Neural progenitor cell (in vitro differentiated cells): Measurements from ENCODE around the gene TNFSF11. TPM values are rescaled to one million over a fixed set of nuclear protein-coding genes. Genes with fewer than 3 reads are reported as not detected.

Experiments
- DNase-seq: peaks from one replicate; pipeline ENCODE4 v3.0.0-alpha.2; 2016; ENCODE audit warnings: low spot score
- H2AFZ ChIP-seq: fragments of 200-600 bp; sonication (generic); replicated peaks from 2 replicates; pipeline ENCODE4 v1.6.1; 2016; ENCODE audit warnings: antibody characterized with exemption
- H3F3A ChIP-seq: fragments of 200-600 bp; sonication (generic); 2 replicates; pipeline ENCODE4 v1.6.1; 2016; ENCODE audit warnings: antibody characterized with exemption, low read depth
- H3K27ac ChIP-seq: fragments of 200-600 bp; sonication (generic); 2 replicates; pipeline ENCODE4 v1.5.1; 2016; ENCODE audit warnings: mild to moderate bottlenecking
- H3K27me3 ChIP-seq: fragments of 200-600 bp; sonication (generic); 2 replicates; pipeline ENCODE4 v1.6.1; 2016; ENCODE audit warnings: mild to moderate bottlenecking, moderate library complexity
- H3K36me3 ChIP-seq: fragments of 200-600 bp; sonication (generic); 2 replicates; pipeline ENCODE4 v1.5.1; 2016
- H3K4me1 ChIP-seq: fragments of 200-600 bp; sonication (generic); 2 replicates; pipeline ENCODE4 v1.6.1; 2016; ENCODE audit warnings: mixed run types
- H3K4me2 ChIP-seq: fragments of 200-600 bp; sonication (generic); 2 replicates; pipeline ENCODE4 v1.6.1; 2016
- H3K4me3 ChIP-seq: fragments of 200-600 bp; sonication (generic); 2 replicates; pipeline ENCODE4 v1.5.1; 2016
- H3K79me2 ChIP-seq: fragments of 200-600 bp; sonication (generic); 2 replicates; pipeline ENCODE4 v1.6.1; 2016; ENCODE audit warnings: low read depth
- H3K9ac ChIP-seq: fragments of 200-600 bp; sonication (generic); 2 replicates; pipeline ENCODE4 v1.6.1; 2016
- H3K9me3 ChIP-seq: fragments of 200-600 bp; sonication (generic); 2 replicates; pipeline ENCODE4 v1.5.1; 2016; ENCODE audit warnings: low read depth
- H4K20me1 ChIP-seq: fragments of 200-600 bp; sonication (generic); 2 replicates; pipeline ENCODE4 v1.6.1; 2016; ENCODE audit warnings: low read depth
- H3K27ac Mint-ChIP-seq: 3 replicates; pipeline ENCODE4 v1.8.0; 2021; ENCODE audit warnings: mixed read lengths
- H3K27me3 Mint-ChIP-seq: 2 replicates; pipeline ENCODE4 v1.8.0; 2022; ENCODE audit warnings: low read depth, mild to moderate bottlenecking, inconsistent platforms, moderate library complexity, mixed read lengths; ENCODE audit not compliant: insufficient read depth
- H3K36me3 Mint-ChIP-seq: 3 replicates; pipeline ENCODE4 v1.8.0; 2021; ENCODE audit warnings: mixed read lengths
- H3K4me1 Mint-ChIP-seq: 3 replicates; pipeline ENCODE4 v1.8.0; 2021; ENCODE audit warnings: mixed read lengths
- H3K4me3 Mint-ChIP-seq: 3 replicates; pipeline ENCODE4 v1.8.0; 2021; ENCODE audit warnings: mild to moderate bottlenecking, moderate library complexity, mixed read lengths
- H3K9me3 Mint-ChIP-seq: 3 replicates; pipeline ENCODE4 v1.8.0; 2020; ENCODE audit warnings: mixed read lengths
- EZH2 ChIP-seq: fragments of 200-600 bp; sonication (generic); IDR thresholded peaks from 2 replicates; pipeline ENCODE4 v1.6.1; 2017; ENCODE audit warnings: antibody characterized with exemption, mild to moderate bottlenecking, moderate library complexity
- EZH2phosphoT487 ChIP-seq: fragments of 200-600 bp; sonication (generic); IDR thresholded peaks from 2 replicates; pipeline ENCODE4 v1.6.1; 2017; ENCODE audit warnings: antibody characterized with exemption
- total RNA-seq: library from RNA; depleted of rRNA; stranded (reverse); fragments of >200 nt; gene quantifications from 2 replicates; pipeline ENCODE4 v1.2.3, GENCODE V29; 2015; ENCODE audit warnings: low replicate concordance
- TF ChIP-seq, protein P1 (sequence below): fragments of 200-600 bp; sonication (generic); IDR thresholded peaks from 2 replicates; pipeline ENCODE4 v1.5.1; 2017; ENCODE audit warnings: antibody characterized with exemption, mild to moderate bottlenecking

The TNFSF11 gene
- total RNA-seq, 1 donor from 2014 or later: 0.21 TPM

DNA sequence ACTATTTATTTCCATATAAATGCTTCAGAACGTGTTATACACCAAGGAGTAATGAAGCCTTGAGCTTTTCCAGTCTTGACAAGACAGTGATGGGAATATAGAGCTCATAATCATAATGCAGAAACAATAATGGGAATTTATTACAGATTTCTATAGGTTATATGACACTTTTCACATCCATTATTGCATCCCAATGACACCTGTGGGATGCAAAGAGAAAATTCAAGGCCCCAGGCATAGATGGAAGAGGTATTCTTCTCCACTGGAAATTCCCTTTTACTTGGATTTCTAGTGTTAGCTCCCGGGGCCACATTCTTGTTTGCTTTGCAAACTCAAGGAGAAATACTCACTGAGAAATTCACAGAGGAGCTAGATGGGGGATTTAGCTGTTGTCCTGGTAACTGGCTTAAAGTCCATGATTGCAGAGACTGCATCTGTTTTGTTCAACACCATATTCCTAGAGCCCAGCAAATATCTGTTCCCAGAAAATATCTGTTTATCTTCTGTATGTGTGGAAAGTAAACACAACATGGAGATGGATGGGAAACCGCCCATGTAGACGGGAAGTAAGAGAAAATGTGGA lies 30.6 kb upstream of the TNFSF11 start:
- no peak overlapping the region for H3K9ac ChIP-seq
- Mint-ChIP-seq H3K9me3 (no peaks in the 10 kb centered on the region), H3K36me3 (no peaks in the 10 kb centered on the region), H3K27ac (no peak overlapping the region), H3K27me3 (peaks cover 4% of the 10 kb centered on the region), H3K4me3 (no peak overlapping the region), H3K4me1 (peaks cover 8% of the 10 kb centered on the region)
- no peak for DNase-seq
- TF ChIP-seq, protein P1, sequence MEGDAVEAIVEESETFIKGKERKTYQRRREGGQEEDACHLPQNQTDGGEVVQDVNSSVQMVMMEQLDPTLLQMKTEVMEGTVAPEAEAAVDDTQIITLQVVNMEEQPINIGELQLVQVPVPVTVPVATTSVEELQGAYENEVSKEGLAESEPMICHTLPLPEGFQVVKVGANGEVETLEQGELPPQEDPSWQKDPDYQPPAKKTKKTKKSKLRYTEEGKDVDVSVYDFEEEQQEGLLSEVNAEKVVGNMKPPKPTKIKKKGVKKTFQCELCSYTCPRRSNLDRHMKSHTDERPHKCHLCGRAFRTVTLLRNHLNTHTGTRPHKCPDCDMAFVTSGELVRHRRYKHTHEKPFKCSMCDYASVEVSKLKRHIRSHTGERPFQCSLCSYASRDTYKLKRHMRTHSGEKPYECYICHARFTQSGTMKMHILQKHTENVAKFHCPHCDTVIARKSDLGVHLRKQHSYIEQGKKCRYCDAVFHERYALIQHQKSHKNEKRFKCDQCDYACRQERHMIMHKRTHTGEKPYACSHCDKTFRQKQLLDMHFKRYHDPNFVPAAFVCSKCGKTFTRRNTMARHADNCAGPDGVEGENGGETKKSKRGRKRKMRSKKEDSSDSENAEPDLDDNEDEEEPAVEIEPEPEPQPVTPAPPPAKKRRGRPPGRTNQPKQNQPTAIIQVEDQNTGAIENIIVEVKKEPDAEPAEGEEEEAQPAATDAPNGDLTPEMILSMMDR: no peak
- TF ChIP-seq EZH2phosphoT487 (no peak), EZH2 (no peak)
- no peak overlapping the region for H2AFZ ChIP-seq
- H3K4me1 ChIP-seq: peaks cover 10% of the 10 kb centered on the region
- H3K36me3 ChIP-seq: no peaks in the 10 kb centered on the region
- H3K4me2 ChIP-seq: no peak overlapping the region
- no peaks in the 10 kb centered on the region for H3K9me3 ChIP-seq
- no peaks in the 10 kb centered on the region for H3F3A ChIP-seq
- H3K79me2 ChIP-seq: no peaks in the 10 kb centered on the region
- H3K27me3 ChIP-seq: no peaks in the 10 kb centered on the region
- no peaks in the 10 kb centered on the region for H4K20me1 ChIP-seq
- H3K27ac ChIP-seq: no peak overlapping the region
- H3K4me3 ChIP-seq: no peak overlapping the region

DNA sequence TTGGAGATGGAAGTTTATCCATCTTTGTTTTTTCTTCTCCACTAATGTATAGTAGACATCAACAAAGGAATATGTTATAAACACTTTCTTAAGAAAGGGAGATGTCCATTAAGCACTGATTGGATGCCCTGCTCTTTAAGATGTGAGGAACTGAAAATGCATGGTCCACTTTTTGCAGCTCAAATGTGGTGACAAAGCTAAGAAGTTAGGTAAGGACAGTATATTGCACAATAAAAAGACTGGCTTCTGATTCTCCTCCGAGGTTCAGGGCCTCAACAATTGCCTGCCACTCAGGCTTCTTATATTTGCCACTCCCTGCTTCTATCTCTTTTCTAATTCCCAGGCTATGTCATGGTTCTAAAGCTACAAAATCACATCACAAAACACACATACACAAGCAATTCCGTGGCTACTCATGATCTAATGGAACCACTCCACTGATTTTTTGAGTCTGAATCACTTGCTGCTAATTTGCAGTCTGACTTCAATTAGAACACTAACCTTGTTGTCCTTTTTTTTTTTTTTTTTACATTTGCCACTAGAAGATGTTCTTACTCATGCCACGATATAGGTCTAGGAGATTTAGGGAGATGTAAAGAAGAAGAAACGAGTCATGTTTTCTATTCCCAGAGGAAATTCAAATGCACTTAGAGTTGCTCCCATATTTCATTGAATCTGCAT lies 29.6 kb upstream of the TNFSF11 start:
- H3K27ac ChIP-seq: no peak overlapping the region
- H3K4me1 Mint-ChIP-seq: peaks cover 17% of the 10 kb centered on the region
- H3K27me3 ChIP-seq: no peaks in the 10 kb centered on the region
- no peak for TF ChIP-seq EZH2
- TF ChIP-seq, protein P1: no peak
- no peak for TF ChIP-seq EZH2phosphoT487
- DNase-seq: no peak
- H3F3A ChIP-seq: no peaks in the 10 kb centered on the region
- H3K9ac ChIP-seq: no peak overlapping the region
- H4K20me1 ChIP-seq: no peaks in the 10 kb centered on the region
- no peak overlapping the region for H3K4me2 ChIP-seq
- no peak overlapping the region for H2AFZ ChIP-seq
- H3K4me3 ChIP-seq: no peak overlapping the region
- no peaks in the 10 kb centered on the region for H3K9me3 Mint-ChIP-seq
- H3K27me3 Mint-ChIP-seq: peaks cover 4% of the 10 kb centered on the region
- no peaks in the 10 kb centered on the region for H3K9me3 ChIP-seq
- no peaks in the 10 kb centered on the region for H3K79me2 ChIP-seq
- no peaks in the 10 kb centered on the region for H3K36me3 Mint-ChIP-seq
- no peak overlapping the region for H3K4me3 Mint-ChIP-seq
- no peak overlapping the region for H3K27ac Mint-ChIP-seq
- peaks cover 15% of the 10 kb centered on the region for H3K4me1 ChIP-seq
- H3K36me3 ChIP-seq: no peaks in the 10 kb centered on the region

DNA sequence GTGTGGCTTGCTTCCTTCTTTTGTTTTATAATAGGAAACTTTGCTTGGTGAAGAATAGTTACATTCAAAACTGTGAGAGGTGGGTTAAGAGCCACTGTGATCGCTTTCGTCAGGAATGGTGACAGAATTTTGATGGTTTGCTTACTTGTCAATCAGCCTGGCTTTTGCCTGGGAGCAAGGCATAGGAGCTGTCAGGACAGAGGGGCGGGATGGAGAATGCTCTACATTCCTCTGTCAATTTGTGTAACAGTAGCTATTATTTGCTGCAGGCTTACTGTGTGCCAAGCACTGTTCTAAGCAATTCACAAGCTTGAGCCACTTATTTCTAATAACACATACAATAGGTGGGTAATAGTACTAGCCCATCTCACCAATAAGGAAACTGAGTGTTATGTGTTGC lies 28.1 kb upstream of the TNFSF11 start:
- peaks cover 4% of the 10 kb centered on the region for H3K27me3 Mint-ChIP-seq
- H3K4me1 Mint-ChIP-seq: peaks cover 19% of the 10 kb centered on the region
- Histone ChIP-seq H3K4me3 (no peak overlapping the region), H3K4me2 (no peak overlapping the region), H3K9me3 (no peaks in the 10 kb centered on the region), H3K9ac (no peak overlapping the region), H3K79me2 (no peaks in the 10 kb centered on the region), H3K4me1 (peaks cover 15% of the 10 kb centered on the region), H4K20me1 (no peaks in the 10 kb centered on the region), H2AFZ (peak overlapping the region; percentile 27), H3K27ac (no peak overlapping the region), H3K27me3 (no peaks in the 10 kb centered on the region), H3F3A (no peaks in the 10 kb centered on the region), H3K36me3 (no peaks in the 10 kb centered on the region)
- no peak overlapping the region for H3K4me3 Mint-ChIP-seq
- H3K27ac Mint-ChIP-seq: no peak overlapping the region
- TF ChIP-seq EZH2: no peak
- TF ChIP-seq EZH2phosphoT487: no peak
- TF ChIP-seq, protein P1: no peak
- no peaks in the 10 kb centered on the region for H3K9me3 Mint-ChIP-seq
- DNase-seq: peak; percentile 21
- H3K36me3 Mint-ChIP-seq: no peaks in the 10 kb centered on the region
